H9 (cell line): ENCODE results near the gene SRPX2. TPM values are rescaled to one million over a fixed set of nuclear protein-coding genes. Genes with fewer than 3 reads are reported as not detected.

Experiments used
- DNase-seq: peaks from one replicate; pipeline ENCODE4 v3.0.0-alpha.2; 2017
- H2AFZ ChIP-seq: one replicate; pipeline ENCODE4 v1.6.1; 2013; ENCODE audit warnings: mild to moderate bottlenecking, low read length, control low read depth, moderate library complexity
- H2AK5ac ChIP-seq: 2 replicates; pipeline ENCODE4 v1.6.1; 2013; ENCODE audit warnings: low read length, control low read depth, mixed read lengths; ENCODE audit not compliant: insufficient read length
- H2BK120ac ChIP-seq: one replicate; pipeline ENCODE4 v1.6.1; 2013; ENCODE audit warnings: low read depth, mild to moderate bottlenecking, low read length, control low read depth, inconsistent platforms; ENCODE audit not compliant: poor library complexity, severe bottlenecking
- H2BK12ac ChIP-seq: 2 replicates; pipeline ENCODE4 v1.6.1; 2013; ENCODE audit warnings: low read length, control low read depth, mixed read lengths, low read depth; ENCODE audit not compliant: insufficient read length
- H2BK15ac ChIP-seq: 2 replicates; pipeline ENCODE4 v1.6.1; 2013; ENCODE audit warnings: low read depth, low read length, control low read depth
- H2BK20ac ChIP-seq: one replicate; pipeline ENCODE4 v1.6.1; 2013; ENCODE audit warnings: low read depth, mild to moderate bottlenecking, low read length, control low read depth, inconsistent platforms; ENCODE audit not compliant: poor library complexity, severe bottlenecking
- H2BK5ac ChIP-seq: 2 replicates; pipeline ENCODE4 v1.6.1; 2013; ENCODE audit warnings: low read length, control low read depth, mixed read lengths; ENCODE audit not compliant: insufficient read length
- H3K14ac ChIP-seq: 2 replicates; pipeline ENCODE4 v1.6.1; 2013; ENCODE audit warnings: low read length, control low read depth; ENCODE audit not compliant: insufficient read depth
- H3K18ac ChIP-seq: 2 replicates; pipeline ENCODE4 v1.6.1; 2013; ENCODE audit warnings: low read depth, mild to moderate bottlenecking, mixed read lengths, low read length, control low read depth; ENCODE audit not compliant: insufficient read length
- H3K23ac ChIP-seq: 2 replicates; pipeline ENCODE4 v1.6.1; 2013; ENCODE audit warnings: low read length, control low read depth, mixed read lengths, low read depth; ENCODE audit not compliant: insufficient read length
- H3K23me2 ChIP-seq: 2 replicates; pipeline ENCODE4 v1.6.1; 2013; ENCODE audit warnings: low read depth, mild to moderate bottlenecking, mixed read lengths, low read length, control low read depth; ENCODE audit not compliant: insufficient read length, poor library complexity, severe bottlenecking
- H3K27ac ChIP-seq: 2 replicates; pipeline ENCODE4 v1.5.1; 2013; ENCODE audit warnings: low read length, control low read depth, mixed read lengths, low read depth; ENCODE audit not compliant: insufficient read length
- H3K27me3 ChIP-seq: 2 replicates; pipeline ENCODE4 v1.6.1; 2013; ENCODE audit warnings: low read length, control low read depth, inconsistent platforms; ENCODE audit not compliant: insufficient read depth
- H3K4ac ChIP-seq: 2 replicates; pipeline ENCODE4 v1.6.1; 2013; ENCODE audit warnings: low read depth, mild to moderate bottlenecking, control low read depth, inconsistent platforms, low read length, moderate library complexity
- H3K4me1 ChIP-seq: 2 replicates; pipeline ENCODE4 v1.6.1; 2013; ENCODE audit warnings: low read length, control low read depth, inconsistent platforms; ENCODE audit not compliant: insufficient read depth
- H3K4me2 ChIP-seq: 2 replicates; pipeline ENCODE4 v1.6.1; 2013; ENCODE audit warnings: low read length, control low read depth, mixed read lengths; ENCODE audit not compliant: insufficient read length, insufficient read depth
- H3K56ac ChIP-seq: 2 replicates; pipeline ENCODE4 v1.6.1; 2013; ENCODE audit warnings: low read depth, mild to moderate bottlenecking, mixed read lengths, low read length, control low read depth; ENCODE audit not compliant: insufficient read length
- H3K79me1 ChIP-seq: 2 replicates; pipeline ENCODE4 v1.6.1; 2013; ENCODE audit warnings: low read depth, mild to moderate bottlenecking, moderate library complexity, low read length, control low read depth, inconsistent platforms; ENCODE audit not compliant: insufficient read depth, poor library complexity, severe bottlenecking
- H3K79me2 ChIP-seq: 2 replicates; pipeline ENCODE4 v1.6.1; 2013; ENCODE audit warnings: low read length, control low read depth, inconsistent platforms; ENCODE audit not compliant: insufficient read depth
- H3K9ac ChIP-seq: 2 replicates; pipeline ENCODE4 v1.6.1; 2013; ENCODE audit warnings: low read length, control low read depth, mixed read lengths; ENCODE audit not compliant: insufficient read length; ENCODE audit errors: extremely low read depth
- H3K9me3 ChIP-seq: one replicate; pipeline ENCODE4 v1.6.1; 2013; ENCODE audit warnings: low read depth, low read length, inconsistent platforms; ENCODE audit not compliant: control insufficient read depth
- H3T11ph ChIP-seq: one replicate; pipeline ENCODE4 v1.6.1; 2013; ENCODE audit warnings: mild to moderate bottlenecking, low read length, control low read depth, inconsistent platforms
- H4K20me1 ChIP-seq: one replicate; pipeline ENCODE4 v1.6.1; 2013; ENCODE audit not compliant: control insufficient read depth, insufficient read length, insufficient read depth
- H4K5ac ChIP-seq: 2 replicates; pipeline ENCODE4 v1.6.1; 2013; ENCODE audit warnings: low read depth, mild to moderate bottlenecking, mixed read lengths, low read length, control low read depth; ENCODE audit not compliant: insufficient read length
- H4K8ac ChIP-seq: replicated peaks from 2 replicates; pipeline ENCODE4 v1.6.1; 2013; ENCODE audit warnings: low read length, control low read depth, mixed read lengths, low read depth; ENCODE audit not compliant: insufficient read length
- H4K91ac ChIP-seq: 2 replicates; pipeline ENCODE4 v1.6.1; 2013; ENCODE audit warnings: low read depth, mild to moderate bottlenecking, moderate library complexity, mixed read lengths, low read length, control low read depth; ENCODE audit not compliant: insufficient read length
- H3K27ac Mint-ChIP-seq, 3 experiments: 2 replicates in 2 of 3; 3 replicates in 1 of 3; pipeline ENCODE4 v1.8.0; 2020 to 2021; ENCODE audit warnings: mixed read lengths in 3 of 3, mild to moderate bottlenecking in 1 of 3, moderate library complexity in 1 of 3
- H3K27me3 Mint-ChIP-seq: 2 replicates; pipeline ENCODE4 v1.8.0; 2021; ENCODE audit warnings: low read depth, mild to moderate bottlenecking, moderate library complexity, mixed read lengths
- H3K36me3 Mint-ChIP-seq, 3 experiments: 2 replicates in 2 of 3; 3 replicates in 1 of 3; pipeline ENCODE4 v1.8.0; 2020 to 2021; ENCODE audit warnings: low read depth in 3 of 3, mixed read lengths in 3 of 3; ENCODE audit not compliant: insufficient read depth in 1 of 3
- H3K4me1 Mint-ChIP-seq, 2 experiments: 2 replicates each; pipeline ENCODE4 v1.8.0; 2020; ENCODE audit warnings: mixed read lengths in 2 of 2
- H3K4me3 Mint-ChIP-seq, 2 experiments: 2 replicates in 1 of 2; 3 replicates in 1 of 2; pipeline ENCODE4 v1.8.0; 2020 to 2021; ENCODE audit warnings: mild to moderate bottlenecking in 2 of 2, mixed read lengths in 2 of 2, moderate library complexity in 1 of 2
- H3K9me3 Mint-ChIP-seq, 2 experiments: 2 replicates in 1 of 2; 3 replicates in 1 of 2; pipeline ENCODE4 v1.8.0; 2020; ENCODE audit warnings: mild to moderate bottlenecking in 2 of 2, mixed read lengths in 2 of 2, moderate library complexity in 1 of 2
- CTCF ChIP-seq: fragments of 200-600 bp; sonication (generic); conservative IDR thresholded peaks from 3 replicates; pipeline ENCODE4 v1.8.0; 2021; ENCODE audit warnings: antibody characterized with exemption, mild to moderate bottlenecking
- whole genome bisulfite sequencing: extraction: QIAGEN DNeasy Blood & Tissue Kit; methylation state at CpG from one replicate; pipeline ENCODE4 v1.1.7; 2013; ENCODE audit warnings: missing lambda C conversion rate, low lambda C conversion rate, mixed read lengths; ENCODE audit not compliant: insufficient read length; ENCODE audit errors: extremely low coverage; 5-methylcytosine and 5-hydroxymethylcytosine counted together
- total RNA-seq: library from RNA; stranded (reverse); gene quantifications from 2 replicates; pipeline ENCODE4 v1.2.1, GENCODE V29; 2021

The SRPX2 gene
- total RNA-seq, 1 experiment from 2014 or later = not detected

- H3K27me3 ChIP-seq = no peaks in the 10 kb centered on the region
- DNase-seq = no peak
- H3K14ac ChIP-seq = no peak overlapping the region
- no peak overlapping the region for H3T11ph ChIP-seq
- no peak overlapping the region for H2BK12ac ChIP-seq
- no CpG with 5 or more reads among the region's 12 CpGs for WGBS
- Mint-ChIP-seq H3K4me3 (no peak overlapping the region), H3K36me3 (no peaks in the 10 kb centered on the region; a peak in 3 of 7 replicates), H3K27me3 (peaks cover 4% of the 10 kb centered on the region), H3K27ac (no peak overlapping the region; a peak in 1 of 7 replicates), H3K4me1 (peaks cover 20 to 23% of the 10 kb centered on the region in 2 experiments), H3K9me3 (peaks cover 0 to 67% of the 10 kb centered on the region in 2 experiments)
- no peak for TF ChIP-seq CTCF
- no peak overlapping the region for H2BK5ac ChIP-seq
- no peak overlapping the region for H3K56ac ChIP-seq
- no peak overlapping the region for H4K5ac ChIP-seq
- no peak overlapping the region for H3K23ac ChIP-seq
- no peak overlapping the region for H2BK15ac ChIP-seq
- H3K79me1 ChIP-seq = no peaks in the 10 kb centered on the region
- no peaks in the 10 kb centered on the region for H4K20me1 ChIP-seq
- H2AK5ac ChIP-seq = no peak overlapping the region
- H3K27ac ChIP-seq = no peak overlapping the region
- no peak overlapping the region for H4K8ac ChIP-seq
- H3K79me2 ChIP-seq = no peaks in the 10 kb centered on the region
- no peak overlapping the region for H3K4me2 ChIP-seq
- H3K9me3 ChIP-seq = peaks cover 4% of the 10 kb centered on the region
- no peak overlapping the region for H3K18ac ChIP-seq
- no peak overlapping the region for H4K91ac ChIP-seq
- no peak overlapping the region for H3K4ac ChIP-seq
- no peaks in the 10 kb centered on the region for H3K23me2 ChIP-seq
- no peak overlapping the region for H2BK20ac ChIP-seq
- H2AFZ ChIP-seq = no peak overlapping the region
- peaks cover 3% of the 10 kb centered on the region; the same call in 1 of the 2 replicates for H3K4me1 ChIP-seq
- H3K9ac ChIP-seq = no peak overlapping the region
- H2BK120ac ChIP-seq = no peak overlapping the region
Observed at GRCh38 chrX:100649550-100650356, 5.8 kb downstream of the SRPX2 start.
